RPMI8226 (cell line): Measurements from ENCODE around the gene RALGAPA2.
A peak's percentile ranks its signal among the peaks of the same experiment; 100 is the strongest.

Experiments used
- DNase-seq: peaks from one replicate; pipeline ENCODE4 v3.0.0-alpha.2; 2015

Gene RALGAPA2

DNA sequence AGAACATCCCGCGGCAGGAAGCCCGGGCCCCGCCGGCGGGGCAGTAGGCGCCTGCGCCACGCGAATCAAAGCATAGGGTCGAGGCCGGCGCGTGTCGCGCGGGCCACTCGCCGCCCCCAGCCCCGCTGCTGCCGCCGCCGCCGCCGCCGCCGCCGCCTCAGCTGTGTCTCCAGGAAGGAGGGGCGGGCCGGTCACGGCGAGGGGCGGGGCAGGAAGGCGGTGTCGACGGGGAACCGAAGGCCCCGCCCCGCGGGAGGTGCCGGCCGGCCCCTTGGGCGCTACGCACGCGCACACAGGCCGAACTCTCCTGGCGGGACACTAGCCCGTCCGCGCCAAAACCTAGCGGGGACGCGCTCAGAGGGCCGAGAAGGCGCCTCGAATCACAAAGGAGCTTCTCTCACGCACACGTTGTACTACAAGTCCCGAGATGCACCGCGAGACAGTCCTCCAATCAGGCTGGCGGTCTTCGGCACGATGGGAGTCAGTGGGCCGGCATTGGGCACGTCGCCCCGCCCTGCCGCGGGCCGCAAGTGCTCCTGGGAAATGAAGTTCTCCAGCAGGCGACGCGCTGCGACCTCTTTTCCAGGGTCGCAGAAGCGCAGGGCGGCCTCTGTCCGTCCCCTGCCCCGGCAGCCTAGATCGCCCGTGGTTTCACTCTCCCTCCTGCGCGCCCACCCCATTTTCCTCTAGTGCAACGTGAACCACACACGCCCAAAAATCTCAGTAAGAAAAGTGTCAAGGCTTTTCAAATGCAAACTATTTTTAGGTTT is at the start of gene RALGAPA2:
Gene RALGAPA2, minus strand, starts transcription at position 171 of the 770 bp plus-strand sequence. Its CDS starts 164 bp downstream, at position 7.
- peak; percentile 97 for DNase-seq

DNA sequence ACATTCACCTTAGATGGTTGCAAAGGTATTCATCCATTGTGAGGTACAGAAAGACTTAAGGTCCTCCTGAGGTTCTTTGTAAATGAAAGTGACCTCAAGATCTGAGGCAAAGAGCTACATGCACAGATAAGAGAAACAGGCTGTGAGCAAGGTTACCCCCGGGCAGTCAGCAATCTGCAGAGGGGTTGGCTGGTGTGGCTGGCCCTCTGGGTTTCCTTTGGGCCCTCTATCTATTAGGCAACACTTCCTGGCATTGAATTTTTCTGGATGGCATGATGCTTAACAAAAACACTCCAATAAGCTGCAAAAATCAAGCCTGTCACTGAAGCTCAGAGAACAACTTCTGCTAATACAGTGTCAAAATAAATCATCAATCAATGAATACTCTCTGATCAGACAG is 48.9 kb upstream of the RALGAPA2 start:
- no peak for DNase-seq

- DNase-seq, result no peak
Observed at GRCh38 chr20:20759132-20759531, 46.7 kb upstream of the RALGAPA2 start.

GRCh38 chr20:20755674-20756319 is 43.4 kb upstream of the RALGAPA2 start:
- no peak for DNase-seq

- no peak for DNase-seq
Observed at GRCh38 chr20:20755231-20755630, 42.8 kb upstream of the RALGAPA2 start.

GRCh38 chr20:20754714-20755113 is 42.3 kb upstream of the RALGAPA2 start:
- peak; percentile 23 for DNase-seq

DNA sequence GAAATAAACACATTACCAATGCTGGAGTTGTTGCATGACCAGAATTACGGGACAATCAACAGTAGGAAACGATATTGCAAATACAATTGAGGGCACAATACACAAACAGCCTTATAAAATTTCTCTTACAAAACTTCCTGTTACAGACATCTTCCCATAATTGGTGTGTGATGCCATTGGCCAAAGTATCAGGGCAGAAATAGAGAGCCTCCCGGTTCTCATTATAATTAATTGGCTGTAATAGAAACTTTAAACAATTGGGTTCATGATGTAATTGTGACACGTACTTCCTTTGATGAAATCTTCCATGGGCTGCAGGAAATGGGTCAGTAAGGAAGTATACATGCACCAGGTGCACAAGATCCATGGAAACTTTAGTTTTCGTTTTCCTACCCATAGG is 40.3 kb upstream of the RALGAPA2 start:
- no peak for DNase-seq

DNA sequence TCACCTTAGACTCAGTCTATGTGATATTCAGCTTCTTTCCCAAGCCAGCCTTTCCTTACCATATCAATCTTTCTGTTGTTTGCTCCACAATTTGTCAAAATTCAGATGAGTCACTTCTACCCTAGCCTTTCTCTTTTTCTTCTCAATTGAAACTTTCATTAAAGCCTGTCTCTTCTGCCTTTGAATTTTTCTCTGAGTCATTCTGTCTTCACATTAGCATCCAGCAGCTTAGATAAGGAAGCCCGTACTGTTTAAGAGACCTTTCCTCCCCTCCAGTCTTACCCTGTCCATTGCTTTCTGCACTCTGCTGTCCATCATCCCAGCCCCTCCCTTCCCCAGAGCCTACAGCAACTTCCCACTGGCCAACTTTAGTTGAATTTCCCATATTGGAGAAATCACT is 34.9 kb upstream of the RALGAPA2 start:
- no peak for DNase-seq

- DNase-seq, result no peak
Observed at GRCh38 chr20:20744170-20744725, 31.8 kb upstream of the RALGAPA2 start.

DNA sequence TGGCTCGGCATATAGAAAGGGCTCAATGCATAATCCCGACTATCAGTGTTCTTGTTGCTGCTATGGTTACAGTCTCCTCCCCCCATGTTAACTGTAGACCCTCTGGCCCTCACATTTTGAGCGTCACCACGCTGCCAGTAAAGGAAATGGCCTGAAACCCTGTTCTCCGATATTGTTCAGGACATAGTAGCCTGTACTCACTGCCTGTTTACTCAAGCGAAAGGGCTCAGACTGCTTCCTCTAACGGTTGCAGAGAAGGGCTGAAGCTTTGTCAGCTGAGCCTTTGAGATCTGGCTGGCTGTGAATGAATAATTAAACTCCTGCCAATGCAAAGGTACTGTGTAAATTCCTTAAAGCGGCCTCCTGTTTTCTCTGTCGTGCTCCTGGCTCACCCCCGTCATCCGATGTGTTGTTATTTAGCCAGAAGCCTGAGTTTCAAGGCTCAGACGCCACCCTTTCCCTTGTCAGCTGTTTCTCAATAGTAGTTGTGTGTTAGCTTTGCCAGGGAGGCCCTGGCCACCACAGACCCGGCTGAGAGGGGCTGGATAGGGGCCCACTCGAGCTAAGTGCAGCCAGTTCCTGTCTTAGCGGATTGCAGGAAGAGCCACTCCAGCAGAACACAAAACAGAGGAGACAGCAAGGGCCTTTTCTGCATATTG is 31.2 kb upstream of the RALGAPA2 start:
- DNase-seq, result no peak

DNA sequence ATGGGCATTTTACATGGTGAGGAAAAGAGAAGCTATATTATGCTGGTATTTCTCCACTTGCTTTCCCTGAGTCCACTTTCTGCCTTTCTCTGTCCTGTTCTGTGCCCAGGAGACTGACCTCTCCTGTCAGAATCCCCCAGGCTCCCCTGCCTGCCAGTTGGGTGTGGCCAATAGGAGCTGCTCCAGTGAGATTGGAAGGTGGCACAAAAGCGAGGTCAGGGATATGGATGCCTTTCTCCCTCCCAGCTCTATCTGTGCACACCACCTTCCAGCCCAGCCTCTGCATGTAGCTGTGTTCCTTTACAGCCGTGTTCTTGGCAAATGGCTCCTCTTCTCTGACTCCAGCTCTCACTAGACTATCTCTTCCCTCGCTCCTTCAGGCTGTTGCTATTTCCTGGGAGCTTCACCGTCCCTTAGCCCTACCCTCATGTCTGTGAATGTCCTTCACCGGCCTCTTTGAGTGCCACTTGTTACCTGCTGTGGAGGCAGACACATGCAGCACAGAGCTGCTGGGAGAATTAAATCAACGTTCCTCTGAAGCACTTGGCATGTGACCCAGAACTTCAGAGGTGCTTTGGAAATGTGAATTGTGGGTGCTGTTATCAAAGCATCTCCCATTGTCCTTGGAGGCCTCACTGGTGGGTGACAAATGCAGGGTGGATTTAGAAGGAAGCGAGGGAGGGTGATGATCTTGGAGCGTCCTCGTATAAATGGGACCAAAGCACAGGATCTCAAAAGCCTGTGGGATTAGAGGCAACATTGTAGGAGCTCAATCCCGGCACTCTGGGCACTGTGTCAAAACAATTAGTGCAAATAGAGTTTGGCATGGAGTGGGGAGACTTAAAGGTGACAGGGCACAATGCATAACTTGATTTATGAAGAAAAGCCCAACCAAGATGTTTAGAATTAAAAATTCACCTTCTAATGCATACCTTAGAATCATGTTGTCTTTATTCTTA is 28.9 kb upstream of the RALGAPA2 start:
- DNase-seq, result no peak

DNA sequence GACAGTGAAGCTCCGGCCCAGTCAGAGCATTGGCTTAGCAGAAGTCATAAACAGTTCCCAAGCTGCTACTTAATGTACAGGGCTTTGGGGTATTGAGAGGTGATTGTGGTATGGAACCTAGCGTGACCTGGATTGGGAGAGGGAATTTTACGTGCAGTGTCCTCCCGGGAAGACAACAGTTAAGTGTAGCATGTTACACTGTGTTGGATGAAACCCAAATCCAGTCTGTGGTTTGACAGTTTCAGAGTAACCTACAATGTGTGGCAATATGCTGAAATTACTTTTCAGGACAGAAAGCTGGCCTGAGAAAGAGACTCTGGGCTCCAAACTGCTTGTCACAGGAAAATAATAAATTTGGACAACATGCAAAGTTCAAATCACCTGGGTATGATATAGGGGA is 28.1 kb upstream of the RALGAPA2 start:
- peak; percentile 57 for DNase-seq

DNA sequence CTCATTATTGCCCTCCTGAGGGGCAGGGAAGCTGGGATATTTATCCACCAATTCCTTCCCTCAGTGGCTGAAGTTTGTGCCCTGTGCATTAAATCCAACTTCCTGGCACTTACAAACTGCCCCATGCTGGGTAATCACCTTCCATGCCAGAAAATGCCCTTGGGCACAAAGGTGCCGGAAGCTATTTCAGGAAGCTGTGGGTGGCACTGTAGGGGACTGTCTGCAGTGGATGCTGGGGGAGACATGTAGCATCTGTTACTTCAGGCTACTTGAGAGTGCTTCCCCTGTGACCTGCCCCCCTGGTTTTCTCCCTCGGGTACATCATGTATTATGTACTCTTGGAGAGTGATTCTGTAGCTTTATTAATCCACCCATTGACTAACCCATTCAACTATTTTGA is 24.7 kb upstream of the RALGAPA2 start:
- DNase-seq, result peak; percentile 60

DNA sequence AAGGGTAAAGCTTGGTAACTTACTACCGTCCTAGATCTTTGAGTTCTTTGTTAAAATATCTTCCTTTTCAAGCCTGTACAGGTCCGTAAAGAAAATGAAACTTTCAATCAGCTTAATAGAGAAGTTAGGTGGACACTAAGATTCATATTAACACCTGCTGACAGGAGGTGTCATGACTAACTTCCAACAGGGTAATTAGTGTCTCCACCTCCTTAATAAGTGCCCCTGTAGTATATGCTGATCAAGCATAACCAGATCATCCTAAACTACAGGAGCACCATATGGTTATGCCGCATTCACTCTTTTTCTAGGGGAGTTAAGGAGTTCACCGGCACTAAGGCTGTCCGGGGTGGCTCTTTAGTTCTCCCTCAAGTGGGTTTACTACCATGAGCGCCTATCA is 23.9 kb upstream of the RALGAPA2 start:
- DNase-seq, result peak; percentile 72

- DNase-seq, result peak; percentile 80
Observed at GRCh38 chr20:20734475-20734948, 22.1 kb upstream of the RALGAPA2 start.

GRCh38 chr20:20733943-20734342 is 21.5 kb upstream of the RALGAPA2 start:
- no peak for DNase-seq

DNA sequence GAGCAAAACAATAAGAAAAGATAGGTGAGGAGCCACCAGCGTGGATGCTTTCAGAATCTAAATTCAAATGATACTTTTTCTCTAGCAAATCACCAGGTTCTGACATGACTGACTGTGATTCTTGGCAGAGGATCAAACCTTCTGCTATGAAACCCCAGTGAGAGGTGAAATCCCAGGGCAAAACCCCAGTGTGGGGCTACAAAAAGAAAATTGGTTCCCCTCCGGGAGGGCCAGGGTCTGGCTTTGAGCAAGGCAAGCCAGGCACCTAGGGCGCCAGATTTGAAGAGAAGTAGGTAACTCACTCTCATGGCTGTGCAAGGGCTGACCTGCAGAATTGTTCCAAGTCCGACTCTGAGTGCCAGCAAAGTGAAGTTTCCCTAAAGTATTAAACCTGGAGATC is 20.2 kb upstream of the RALGAPA2 start:
- DNase-seq, result peak; percentile 58

DNA sequence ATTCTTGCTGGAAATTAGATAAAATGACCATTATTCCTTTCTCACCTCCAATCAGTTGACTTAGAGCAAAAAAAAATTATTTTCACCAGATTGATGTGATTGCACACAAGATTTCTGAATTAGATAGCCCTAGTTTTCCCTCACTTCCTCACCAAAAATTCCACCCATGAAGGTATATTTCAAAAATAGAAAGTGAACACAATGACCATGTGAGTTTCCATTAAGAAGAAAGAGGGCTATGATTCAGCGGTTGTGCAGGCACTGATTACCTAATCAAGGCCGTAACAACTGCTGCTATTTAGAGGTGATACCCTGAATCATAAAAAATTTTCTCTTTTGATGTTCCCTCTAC is 19.5 kb upstream of the RALGAPA2 start:
- no peak for DNase-seq

DNA sequence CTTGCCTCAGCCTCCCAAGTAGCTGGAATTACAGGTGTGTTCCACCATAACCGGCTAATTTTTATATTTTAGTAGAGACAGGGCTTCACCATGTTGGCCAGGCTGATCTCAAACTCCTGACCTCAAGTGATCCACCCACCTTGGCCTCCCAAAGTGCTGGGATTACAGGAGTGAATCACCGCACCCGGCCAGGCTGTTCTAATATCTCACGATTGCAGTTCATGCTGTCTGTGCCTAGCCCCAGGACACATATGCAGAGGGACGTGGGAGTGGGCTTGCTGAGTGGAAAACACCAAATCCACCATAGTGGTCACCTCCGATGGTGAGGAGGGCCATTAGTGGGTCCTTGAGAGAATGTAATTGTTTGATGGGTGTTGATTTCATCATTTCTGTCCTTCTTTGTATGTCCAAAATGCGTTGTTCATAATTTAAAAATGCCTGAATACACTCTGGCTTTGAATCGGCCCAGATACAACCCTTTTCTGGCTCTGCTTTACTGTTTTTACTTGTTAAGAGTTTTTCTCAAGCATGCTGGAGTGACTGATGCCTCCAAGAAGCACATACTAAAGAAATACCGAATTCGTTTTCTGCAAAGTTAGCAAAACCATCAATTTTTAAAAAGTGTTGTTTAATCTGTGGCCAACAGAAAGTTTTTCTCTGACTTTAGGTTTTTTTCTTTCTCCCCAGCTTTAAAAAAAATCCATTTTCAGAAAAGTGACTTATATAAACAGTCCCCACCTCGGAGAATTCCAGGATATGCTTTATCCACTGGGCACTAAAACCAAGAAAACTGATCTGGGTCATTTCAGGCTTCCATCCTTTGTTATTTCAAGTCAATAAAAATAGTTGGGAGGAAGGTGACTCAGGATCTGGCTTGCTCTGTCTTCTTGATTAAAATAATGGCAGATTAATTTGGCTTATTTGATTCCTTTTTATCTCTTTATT is 18.8 kb upstream of the RALGAPA2 start:
- no peak for DNase-seq

- no peak for DNase-seq
Observed at GRCh38 chr20:20729563-20729962, 17.1 kb upstream of the RALGAPA2 start.

DNA sequence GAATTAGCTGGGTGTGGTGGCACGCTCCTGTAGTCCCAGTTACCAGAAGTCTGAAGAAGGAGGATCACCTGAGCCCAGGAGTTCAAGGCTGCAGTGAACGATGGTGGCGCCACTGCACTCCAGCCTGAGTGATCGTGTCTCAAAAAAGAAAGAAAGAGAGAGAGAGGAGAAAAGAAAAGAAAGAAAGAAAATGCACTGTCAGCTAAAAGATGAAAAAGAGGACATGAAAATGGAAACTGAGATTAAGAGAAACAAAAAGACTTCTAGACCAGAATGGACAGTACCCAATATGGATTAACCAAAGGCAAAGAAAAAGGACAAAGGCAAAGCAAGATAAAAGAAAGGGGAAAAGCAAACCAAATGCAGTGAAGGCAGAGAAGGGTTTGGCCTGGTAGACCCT is 9.0 kb upstream of the RALGAPA2 start:
- DNase-seq, result no peak
